HEK293 (cell line): ENCODE results near the gene MAPKAPK3.

ENCODE experiments used
- ZNF324 ChIP-seq: fragments of 450-650 bp; formaldehyde crosslinking; IDR thresholded peaks from 2 replicates; pipeline ENCODE4 v1.5.1; 2016; ENCODE audit warnings: missing biosample characterization, missing genetic modification characterization
- ZNF404 ChIP-seq: fragments of 450-650 bp; formaldehyde crosslinking; IDR thresholded peaks from 2 replicates; pipeline ENCODE4 v1.5.1; 2017; ENCODE audit warnings: missing biosample characterization, missing genetic modification characterization
- ZNF843 ChIP-seq: fragments of 450-650 bp; formaldehyde crosslinking; IDR thresholded peaks from 2 replicates; pipeline ENCODE4 v1.5.1; 2016; ENCODE audit warnings: missing biosample characterization, missing genetic modification characterization
- TF ChIP-seq, protein P1 (sequence below): fragments of 450-650 bp; formaldehyde crosslinking; IDR thresholded peaks from 2 replicates; pipeline ENCODE4 v1.5.1; 2016; ENCODE audit warnings: missing biosample characterization, missing genetic modification characterization

DNA sequence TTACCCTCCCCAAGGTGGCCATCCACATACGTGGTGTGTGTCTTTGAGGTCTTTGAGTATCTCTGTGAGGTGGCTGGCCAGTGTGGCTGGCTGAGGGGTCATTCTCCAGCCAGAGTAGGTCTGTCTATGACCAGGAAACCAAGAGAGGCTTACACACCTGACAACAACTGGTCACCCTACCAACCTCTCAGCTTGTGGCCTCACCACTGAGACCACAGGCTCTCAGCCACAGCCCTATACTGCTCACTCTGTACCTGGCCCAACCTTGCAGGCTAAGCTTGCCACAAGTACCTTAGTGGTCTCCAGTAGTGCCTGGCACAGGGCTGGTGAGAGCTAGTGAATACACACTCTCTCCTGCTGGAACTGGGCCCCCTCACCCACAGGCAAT is 42.5 kb upstream of the MAPKAPK3 start:
- TF ChIP-seq ZNF324 (tag by site-specific recombination): no peak
- TF ChIP-seq ZNF843 (tag by site-specific recombination): no peak
- TF ChIP-seq, protein P1, sequence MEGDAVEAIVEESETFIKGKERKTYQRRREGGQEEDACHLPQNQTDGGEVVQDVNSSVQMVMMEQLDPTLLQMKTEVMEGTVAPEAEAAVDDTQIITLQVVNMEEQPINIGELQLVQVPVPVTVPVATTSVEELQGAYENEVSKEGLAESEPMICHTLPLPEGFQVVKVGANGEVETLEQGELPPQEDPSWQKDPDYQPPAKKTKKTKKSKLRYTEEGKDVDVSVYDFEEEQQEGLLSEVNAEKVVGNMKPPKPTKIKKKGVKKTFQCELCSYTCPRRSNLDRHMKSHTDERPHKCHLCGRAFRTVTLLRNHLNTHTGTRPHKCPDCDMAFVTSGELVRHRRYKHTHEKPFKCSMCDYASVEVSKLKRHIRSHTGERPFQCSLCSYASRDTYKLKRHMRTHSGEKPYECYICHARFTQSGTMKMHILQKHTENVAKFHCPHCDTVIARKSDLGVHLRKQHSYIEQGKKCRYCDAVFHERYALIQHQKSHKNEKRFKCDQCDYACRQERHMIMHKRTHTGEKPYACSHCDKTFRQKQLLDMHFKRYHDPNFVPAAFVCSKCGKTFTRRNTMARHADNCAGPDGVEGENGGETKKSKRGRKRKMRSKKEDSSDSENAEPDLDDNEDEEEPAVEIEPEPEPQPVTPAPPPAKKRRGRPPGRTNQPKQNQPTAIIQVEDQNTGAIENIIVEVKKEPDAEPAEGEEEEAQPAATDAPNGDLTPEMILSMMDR: no peak
- no peak for TF ChIP-seq ZNF404 (tag by site-specific recombination)
